NK-92 (cell line): Measurements from ENCODE around the gene CREM.

Source experiments
- DNase-seq: peaks from one replicate; lab custom pipeline; 2025; ENCODE audit not compliant: unreplicated experiment; lab: John Stamatoyannopoulos, UW

The CREM gene

GRCh38 chr10:35262436-35262835, 135.8 kb downstream of the CREM start:
- DNase-seq = no peak
